MM.1S (cell line): Measurements from ENCODE around the gene STAU1.

Source experiments
- DNase-seq: peaks from one replicate; pipeline ENCODE4 v3.0.0-alpha.2; 2015
- H2AFZ ChIP-seq: fragments of 300-600 bp; sonication (generic); 2 replicates; pipeline ENCODE4 v1.6.0; 2016; ENCODE audit warnings: antibody characterized with exemption, low read length
- H3F3A ChIP-seq: fragments of 300-600 bp; sonication (generic); 2 replicates; pipeline ENCODE4 v1.6.1; 2016; ENCODE audit warnings: mild to moderate bottlenecking, antibody characterized with exemption, low read length, moderate library complexity, mixed read lengths; ENCODE audit not compliant: insufficient read depth
- H3K27ac ChIP-seq: fragments of 300-600 bp; sonication (generic); 2 replicates; pipeline ENCODE4 v1.5.1; 2016; ENCODE audit warnings: mild to moderate bottlenecking, low read length
- H3K27me3 ChIP-seq: fragments of 300-600 bp; sonication (generic); replicated peaks from 2 replicates; pipeline ENCODE4 v1.6.0; 2016; ENCODE audit warnings: low read length; ENCODE audit not compliant: insufficient read depth
- H3K36me3 ChIP-seq: fragments of 300-600 bp; sonication (generic); replicated peaks from 2 replicates; pipeline ENCODE4 v1.6.1; 2016; ENCODE audit warnings: mild to moderate bottlenecking, low read length, mixed read lengths; ENCODE audit not compliant: insufficient read depth
- H3K4me1 ChIP-seq: fragments of 300-600 bp; sonication (generic); 2 replicates; pipeline ENCODE4 v1.6.1; 2016; ENCODE audit warnings: low read length, mixed read lengths
- H3K4me2 ChIP-seq: fragments of 300-600 bp; sonication (generic); 2 replicates; pipeline ENCODE4 v1.6.0; 2016; ENCODE audit warnings: low read depth, low read length
- H3K4me3 ChIP-seq: fragments of 300-600 bp; sonication (generic); 2 replicates; pipeline ENCODE4 v1.5.1; 2016; ENCODE audit warnings: low read length, mixed read lengths
- H3K79me2 ChIP-seq: fragments of 300-600 bp; sonication (generic); 2 replicates; pipeline ENCODE4 v1.6.1; 2016; ENCODE audit warnings: mixed run types, low read length, mixed read lengths
- H3K9ac ChIP-seq: fragments of 300-600 bp; sonication (generic); 2 replicates; pipeline ENCODE4 v1.6.1; 2016; ENCODE audit warnings: low read length, mixed read lengths
- H3K9me2 ChIP-seq: fragments of 300-600 bp; sonication (generic); replicated peaks from 2 replicates; pipeline ENCODE4 v1.6.1; 2016; ENCODE audit warnings: mild to moderate bottlenecking, low read length, mixed read lengths; ENCODE audit not compliant: insufficient read depth
- H3K9me3 ChIP-seq: fragments of 300-600 bp; sonication (generic); replicated peaks from 2 replicates; pipeline ENCODE4 v1.6.1; 2016; ENCODE audit warnings: mild to moderate bottlenecking, low read length, mixed read lengths; ENCODE audit not compliant: insufficient read depth
- H4K20me1 ChIP-seq: fragments of 300-600 bp; sonication (generic); 2 replicates; pipeline ENCODE4 v1.6.1; 2016; ENCODE audit warnings: mild to moderate bottlenecking, low read length, moderate library complexity, mixed read lengths; ENCODE audit not compliant: insufficient read depth
- EZH2 ChIP-seq: fragments of 300-600 bp; sonication (generic); optimal IDR thresholded peaks from 2 replicates; pipeline ENCODE3; 2017; ENCODE audit warnings: low read depth, mild to moderate bottlenecking, antibody characterized with exemption, low read length, mixed read lengths
- EZH2phosphoT487 ChIP-seq: fragments of 300-600 bp; sonication (generic); IDR thresholded peaks from 2 replicates; pipeline ENCODE4 v1.6.1; 2018; ENCODE audit warnings: antibody characterized with exemption, low read length
- TF ChIP-seq, protein P1 (sequence below): fragments of 300-600 bp; sonication (generic); IDR thresholded peaks from 2 replicates; pipeline ENCODE4 v1.5.1; 2016; ENCODE audit warnings: antibody characterized with exemption, low read length, mixed read lengths

Gene STAU1

DNA sequence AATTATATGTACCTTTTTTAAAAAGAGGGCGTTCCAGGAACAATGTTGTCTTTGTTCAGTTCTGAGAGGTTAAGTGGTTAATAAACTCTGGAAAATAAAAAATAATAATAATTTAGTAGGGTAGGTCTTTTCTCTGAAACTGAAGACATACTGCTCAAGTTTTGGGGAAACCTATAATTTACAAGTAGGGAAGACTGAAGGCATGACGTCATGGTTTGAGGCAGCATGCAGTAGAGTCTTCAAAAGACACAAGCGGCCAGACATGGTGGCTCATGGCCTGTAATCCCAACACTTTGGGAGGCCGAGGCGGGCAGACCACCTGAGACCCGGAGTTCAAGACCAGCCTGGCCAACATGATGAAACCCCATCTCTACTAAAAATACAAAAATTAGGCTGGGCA lies 14.0 kb downstream of the STAU1 start:
- Histone ChIP-seq H3K4me1 (0 out of 2 replicates have a peak, but pooled peaks cover 3% of the 10 kb centered on the region), H3F3A (no peaks in the 10 kb centered on the region), H3K36me3 (peaks cover 2% of the 10 kb centered on the region; the same call in 1 of the 2 replicates), H3K27ac (no peak overlapping the region), H3K4me2 (no peak overlapping the region), H3K27me3 (no peaks in the 10 kb centered on the region), H2AFZ (no peak overlapping the region), H4K20me1 (no peaks in the 10 kb centered on the region), H3K79me2 (peaks cover 90% of the 10 kb centered on the region), H3K4me3 (no peak overlapping the region), H3K9me2 (no peaks in the 10 kb centered on the region), H3K9ac (no peak overlapping the region), H3K9me3 (no peaks in the 10 kb centered on the region)
- TF ChIP-seq EZH2phosphoT487, result no peak
- TF ChIP-seq, protein P1, sequence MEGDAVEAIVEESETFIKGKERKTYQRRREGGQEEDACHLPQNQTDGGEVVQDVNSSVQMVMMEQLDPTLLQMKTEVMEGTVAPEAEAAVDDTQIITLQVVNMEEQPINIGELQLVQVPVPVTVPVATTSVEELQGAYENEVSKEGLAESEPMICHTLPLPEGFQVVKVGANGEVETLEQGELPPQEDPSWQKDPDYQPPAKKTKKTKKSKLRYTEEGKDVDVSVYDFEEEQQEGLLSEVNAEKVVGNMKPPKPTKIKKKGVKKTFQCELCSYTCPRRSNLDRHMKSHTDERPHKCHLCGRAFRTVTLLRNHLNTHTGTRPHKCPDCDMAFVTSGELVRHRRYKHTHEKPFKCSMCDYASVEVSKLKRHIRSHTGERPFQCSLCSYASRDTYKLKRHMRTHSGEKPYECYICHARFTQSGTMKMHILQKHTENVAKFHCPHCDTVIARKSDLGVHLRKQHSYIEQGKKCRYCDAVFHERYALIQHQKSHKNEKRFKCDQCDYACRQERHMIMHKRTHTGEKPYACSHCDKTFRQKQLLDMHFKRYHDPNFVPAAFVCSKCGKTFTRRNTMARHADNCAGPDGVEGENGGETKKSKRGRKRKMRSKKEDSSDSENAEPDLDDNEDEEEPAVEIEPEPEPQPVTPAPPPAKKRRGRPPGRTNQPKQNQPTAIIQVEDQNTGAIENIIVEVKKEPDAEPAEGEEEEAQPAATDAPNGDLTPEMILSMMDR, result no peak
- no peak for TF ChIP-seq EZH2
- no peak for DNase-seq

- TF ChIP-seq EZH2phosphoT487, result no peak
- TF ChIP-seq EZH2, result no peak
- TF ChIP-seq, protein P1, result no peak
- Histone ChIP-seq H3K9me3 (no peaks in the 10 kb centered on the region), H3K9ac (no peak overlapping the region), H3F3A (peaks cover 10% of the 10 kb centered on the region), H2AFZ (no peak overlapping the region), H4K20me1 (no peaks in the 10 kb centered on the region), H3K4me1 (peaks cover 17% of the 10 kb centered on the region), H3K27me3 (no peaks in the 10 kb centered on the region), H3K9me2 (no peaks in the 10 kb centered on the region), H3K4me3 (no peak overlapping the region), H3K4me2 (no peak overlapping the region), H3K79me2 (peaks cover 92% of the 10 kb centered on the region), H3K27ac (no peak overlapping the region), H3K36me3 (peaks cover 2% of the 10 kb centered on the region; the same call in 1 of the 2 replicates)
- DNase-seq, result no peak
Measured at GRCh38 chr20:49172413-49172812, 15.7 kb downstream of the STAU1 start.

DNA sequence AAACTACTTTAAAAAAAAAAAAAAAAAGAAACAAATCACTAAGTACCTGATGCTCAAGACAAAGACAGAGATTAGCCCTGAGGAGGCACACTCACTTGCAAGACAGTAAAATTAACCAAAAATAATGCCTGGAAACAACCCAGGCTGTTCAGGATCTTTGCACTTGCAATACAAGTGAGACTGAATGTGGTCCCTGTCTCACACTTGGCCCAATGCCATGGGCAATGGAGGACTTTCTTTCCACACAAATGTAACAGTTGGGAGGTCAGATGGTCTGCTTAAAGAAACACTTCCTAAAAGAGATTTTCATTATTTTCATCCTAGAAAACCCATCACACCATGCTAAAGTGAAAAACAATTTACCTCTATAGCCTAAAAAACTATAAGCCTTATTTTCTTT lies 16.2 kb downstream of the STAU1 start:
- H3K4me1 ChIP-seq, result peaks cover 22% of the 10 kb centered on the region
- no peak overlapping the region for H3K27ac ChIP-seq
- H3K9me3 ChIP-seq, result no peaks in the 10 kb centered on the region
- H3K4me2 ChIP-seq, result no peak overlapping the region
- TF ChIP-seq EZH2 (no peak), EZH2phosphoT487 (no peak)
- TF ChIP-seq, protein P1, result no peak
- peaks cover 91% of the 10 kb centered on the region for H3K79me2 ChIP-seq
- no peak overlapping the region for H3K4me3 ChIP-seq
- H2AFZ ChIP-seq, result no peak overlapping the region
- H3K36me3 ChIP-seq, result peaks cover 2% of the 10 kb centered on the region; the same call in 1 of the 2 replicates
- no peaks in the 10 kb centered on the region for H3K27me3 ChIP-seq
- H3K9me2 ChIP-seq, result no peaks in the 10 kb centered on the region
- peaks cover 15% of the 10 kb centered on the region for H3F3A ChIP-seq
- no peak for DNase-seq
- H3K9ac ChIP-seq, result no peak overlapping the region
- H4K20me1 ChIP-seq, result no peaks in the 10 kb centered on the region; the same call in 1 of the 2 replicates
